Superior temporal gyrus (tissue), 1 donor: Measurements from ENCODE around the gene PTPRC.

Experiments
- DNase-seq: peaks from one replicate; pipeline ENCODE4 v3.0.0-alpha.2; 2016; ENCODE audit errors: extremely low spot score

The PTPRC gene

GRCh38 chr1:198642983-198643382 lies 4.1 kb downstream of the PTPRC start:
- no peak for DNase-seq

GRCh38 chr1:198643808-198644207 lies 5.0 kb downstream of the PTPRC start:
- no peak for DNase-seq

GRCh38 chr1:198647055-198647454 lies 8.2 kb downstream of the PTPRC start:
- DNase-seq, result no peak

- DNase-seq, result no peak
Measured at GRCh38 chr1:198648592-198648991, 9.8 kb downstream of the PTPRC start.

- DNase-seq, result no peak
Measured at GRCh38 chr1:198649232-198649967, 10.6 kb downstream of the PTPRC start.

GRCh38 chr1:198649968-198650338 lies 11.1 kb downstream of the PTPRC start:
- DNase-seq, result no peak

GRCh38 chr1:198650506-198650905 lies 11.7 kb downstream of the PTPRC start:
- DNase-seq, result no peak

GRCh38 chr1:198651650-198652400 lies 13.0 kb downstream of the PTPRC start:
- DNase-seq, result no peak

- DNase-seq, result no peak
Measured at GRCh38 chr1:198653808-198654413, 15.1 kb downstream of the PTPRC start.

GRCh38 chr1:198655459-198656121 lies 16.8 kb downstream of the PTPRC start:
- DNase-seq, result no peak

GRCh38 chr1:198656500-198656932 lies 17.7 kb downstream of the PTPRC start:
- no peak for DNase-seq

GRCh38 chr1:198657550-198658064 lies 18.8 kb downstream of the PTPRC start:
- DNase-seq, result no peak

GRCh38 chr1:198660341-198661261 lies 21.8 kb downstream of the PTPRC start:
- DNase-seq, result no peak

- no peak for DNase-seq
Measured at GRCh38 chr1:198662821-198663220, 24.0 kb downstream of the PTPRC start.

GRCh38 chr1:198664068-198664788 lies 25.4 kb downstream of the PTPRC start:
- DNase-seq, result no peak

- DNase-seq, result no peak
Measured at GRCh38 chr1:198667186-198667585, 28.3 kb downstream of the PTPRC start.

- no peak for DNase-seq
Measured at GRCh38 chr1:198667807-198668206, 29.0 kb downstream of the PTPRC start.

- DNase-seq, result no peak
Measured at GRCh38 chr1:198669023-198669698, 30.3 kb downstream of the PTPRC start.

GRCh38 chr1:198669771-198670170 lies 30.9 kb downstream of the PTPRC start:
- DNase-seq, result no peak

- no peak for DNase-seq
Measured at GRCh38 chr1:198671136-198671535, 32.3 kb downstream of the PTPRC start.
